K562 (cell line): ENCODE data around the gene SLC25A18. TPM values are rescaled to one million over a fixed set of nuclear protein-coding genes. Genes with fewer than 3 reads are reported as not detected.

ENCODE experiments used
- C11orf30 ChIP-seq: fragments of 450-650 bp; IDR thresholded peaks from 2 replicates; pipeline ENCODE4 v1.6.1; 2016; ENCODE audit warnings: low read depth, mild to moderate bottlenecking
- DMBX1 ChIP-seq: fragments of 250-450 bp; sonication (Bioruptor Pico); IDR thresholded peaks from 2 replicates; pipeline ENCODE4 v1.8.0; 2022; ENCODE audit warnings: inconsistent platforms, mild to moderate bottlenecking, moderate library complexity, borderline replicate concordance
- ESRRA ChIP-seq: fragments of 450-650 bp; IDR thresholded peaks from 2 replicates; pipeline ENCODE4 v1.6.1; 2014; ENCODE audit warnings: low read depth, mild to moderate bottlenecking, moderate library complexity, borderline replicate concordance
- FIP1L1 ChIP-seq: fragments of 200-400 bp; formaldehyde crosslinking; IDR thresholded peaks from 2 replicates; pipeline ENCODE4 v1.6.1; 2018; ENCODE audit warnings: mild to moderate bottlenecking, low read depth, low read length; ENCODE audit not compliant: poor library complexity, severe bottlenecking
- HDAC2 ChIP-seq: fragments of 450-650 bp; IDR thresholded peaks from 2 replicates; pipeline ENCODE4 v1.6.1; 2016; ENCODE audit warnings: mild to moderate bottlenecking
- NFIC ChIP-seq: fragments of 450-650 bp; IDR thresholded peaks from 2 replicates; pipeline ENCODE4 v1.6.1; 2017; ENCODE audit warnings: mild to moderate bottlenecking, inconsistent platforms
- PHF21A ChIP-seq: fragments of 450-650 bp; IDR thresholded peaks from 2 replicates; pipeline ENCODE4 v1.6.1; 2017; ENCODE audit warnings: low read depth, borderline replicate concordance
- POLR3A ChIP-seq: IDR thresholded peaks from 2 replicates; pipeline ENCODE4 v1.6.1; 2011; ENCODE audit warnings: borderline replicate concordance, mild to moderate bottlenecking, moderate library complexity; ENCODE audit not compliant: insufficient read length, insufficient read depth; ENCODE audit errors: extremely low read depth
- RERE ChIP-seq: sonication (generic); formaldehyde crosslinking; IDR thresholded peaks from 2 replicates; pipeline ENCODE4 v1.8.0; 2023; ENCODE audit warnings: missing genetic modification reagents, mild to moderate bottlenecking, borderline replicate concordance
- SRSF7 ChIP-seq: fragments of 200-400 bp; formaldehyde crosslinking; optimal IDR thresholded peaks from 2 replicates; pipeline ENCODE3; 2017; ENCODE audit warnings: mild to moderate bottlenecking, low read depth, low read length
- THRAP3 ChIP-seq: fragments of 450-650 bp; IDR thresholded peaks from 2 replicates; pipeline ENCODE4 v1.6.1; 2016; ENCODE audit warnings: mild to moderate bottlenecking, inconsistent platforms, borderline replicate concordance
- ZBTB1 ChIP-seq: sonication (generic); formaldehyde crosslinking; IDR thresholded peaks from 2 replicates; pipeline ENCODE4 v1.8.1; 2023; ENCODE audit warnings: missing genetic modification reagents, low read depth, mild to moderate bottlenecking, borderline replicate concordance
- ZBTB26 ChIP-seq: fragments of 450-650 bp; formaldehyde crosslinking; IDR thresholded peaks from 2 replicates; pipeline ENCODE4 v1.4.0; 2022; ENCODE audit warnings: missing genetic modification characterization
- ZNF184 ChIP-seq: sonication (generic); formaldehyde crosslinking; IDR thresholded peaks from 2 replicates; pipeline ENCODE4 v1.5.0; 2020; ENCODE audit warnings: missing genetic modification reagents
- ZNF324 ChIP-seq: fragments of 250-450 bp; sonication (Bioruptor Pico); IDR thresholded peaks from 2 replicates; pipeline ENCODE4 v1.4.0; 2020; ENCODE audit warnings: mild to moderate bottlenecking
- ZNF408 ChIP-seq: fragments of 250-450 bp; sonication (Bioruptor Pico); IDR thresholded peaks from 2 replicates; pipeline ENCODE4 v1.4.0; 2020; ENCODE audit warnings: low read depth, mild to moderate bottlenecking, moderate library complexity
- polyA plus RNA-seq, 8 experiments: library from polyadenylated mRNA; depleted of rRNA in 4 of 8; stranded (reverse) in 5 of 8; unstranded in 3 of 8; fragments of >200 nt; fragmentation: Nextera tagmentation in 2 of 8; fragmentation: Illumina TruSeq in 1 of 8; extraction: Ambion mirVana in 2 of 8; extraction: Trizol in 1 of 8; gene quantifications; 2 replicates each; pipeline versions ENCODE4 v1.2.1 to v1.2.3, GENCODE V29; 2011 to 2014; ENCODE audit warnings: inconsistent platforms in 1 of 8, missing spikeins in 1 of 8
- total RNA-seq, 7 experiments: library from RNA; depleted of rRNA in 6 of 7; stranded (reverse); fragments of >200 nt in 6 of 7; fragmentation: Illumina TruSeq in 2 of 7; extraction: Trizol in 2 of 7; gene quantifications; 2 replicates each; pipeline versions ENCODE4 v1.2.1 to v1.2.3, GENCODE V29; 2011 to 2021; ENCODE audit warnings: low replicate concordance in 1 of 7

The SLC25A18 gene
- total and polyA plus RNA-seq, 9 of the 15 experiments (the other 6 are each of a cell fraction or from before 2014, with no cell fraction given): 0.04 TPM; not detected in 8

- 0 out of 2 replicates have a peak, but pooled peaks have one; percentile 24 for TF ChIP-seq DMBX1
- no peak for TF ChIP-seq ZNF408
- TF ChIP-seq C11orf30: peak; percentile 54
- no peak for TF ChIP-seq POLR3A
- peak; percentile 86; the same call in 1 of the 2 replicates for TF ChIP-seq ESRRA
- TF ChIP-seq RERE (CRISPR knock-in tag): no peak
- no peak for TF ChIP-seq SRSF7
- TF ChIP-seq ZNF184 (CRISPR knock-in tag): no peak
- no peak for TF ChIP-seq THRAP3
- no peak for TF ChIP-seq ZNF324
- TF ChIP-seq PHF21A: 0 out of 2 replicates have a peak, but pooled peaks have one; percentile 10
- TF ChIP-seq ZBTB26 (CRISPR knock-in tag): peak; percentile 33; the same call in 1 of the 2 replicates
- TF ChIP-seq NFIC: peak; percentile 72
- no peak; the same call in 1 of the 2 replicates for TF ChIP-seq ZBTB1 (CRISPR knock-in tag)
- peak; percentile 95 for TF ChIP-seq FIP1L1
- no peak; the same call in 1 of the 2 replicates for TF ChIP-seq HDAC2
These were observed 75.3 kb downstream of the SLC25A18 start, which contains the start of gene BCL2L13 (continued) for GRCh38 chr22:17638432-17639246.
